Measurements from ENCODE around the gene SP6.

DNA sequence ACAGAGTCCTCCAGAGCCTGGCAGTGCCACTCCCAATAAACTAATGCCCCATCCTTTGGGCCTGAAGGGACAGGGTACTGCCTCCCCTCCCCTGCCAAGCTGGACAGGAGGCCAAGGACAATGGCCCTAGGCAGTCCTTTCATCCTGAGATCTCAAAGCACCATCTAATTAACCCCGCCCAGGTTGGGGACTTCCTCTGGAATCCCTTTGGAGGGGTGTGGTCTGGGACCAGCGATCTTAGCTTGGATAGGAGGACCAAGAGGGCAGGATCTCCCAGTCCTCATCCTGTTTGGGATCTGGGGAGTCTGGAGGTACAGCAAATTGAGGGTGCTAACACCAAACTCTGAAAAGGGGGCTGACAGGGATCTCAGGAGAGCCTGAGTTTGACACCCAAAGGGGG is 18.2 kb upstream of the SP6 start:
- TF ChIP-seq, protein P1, sequence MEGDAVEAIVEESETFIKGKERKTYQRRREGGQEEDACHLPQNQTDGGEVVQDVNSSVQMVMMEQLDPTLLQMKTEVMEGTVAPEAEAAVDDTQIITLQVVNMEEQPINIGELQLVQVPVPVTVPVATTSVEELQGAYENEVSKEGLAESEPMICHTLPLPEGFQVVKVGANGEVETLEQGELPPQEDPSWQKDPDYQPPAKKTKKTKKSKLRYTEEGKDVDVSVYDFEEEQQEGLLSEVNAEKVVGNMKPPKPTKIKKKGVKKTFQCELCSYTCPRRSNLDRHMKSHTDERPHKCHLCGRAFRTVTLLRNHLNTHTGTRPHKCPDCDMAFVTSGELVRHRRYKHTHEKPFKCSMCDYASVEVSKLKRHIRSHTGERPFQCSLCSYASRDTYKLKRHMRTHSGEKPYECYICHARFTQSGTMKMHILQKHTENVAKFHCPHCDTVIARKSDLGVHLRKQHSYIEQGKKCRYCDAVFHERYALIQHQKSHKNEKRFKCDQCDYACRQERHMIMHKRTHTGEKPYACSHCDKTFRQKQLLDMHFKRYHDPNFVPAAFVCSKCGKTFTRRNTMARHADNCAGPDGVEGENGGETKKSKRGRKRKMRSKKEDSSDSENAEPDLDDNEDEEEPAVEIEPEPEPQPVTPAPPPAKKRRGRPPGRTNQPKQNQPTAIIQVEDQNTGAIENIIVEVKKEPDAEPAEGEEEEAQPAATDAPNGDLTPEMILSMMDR (IDR thresholded peaks at IDR 0.05; ENCODE audit: insufficient read depth, low read length, poor library complexity, severe bottlenecking) = no peak
- no peak for TF ChIP-seq EZH2phosphoT487 (conservative IDR thresholded peaks at IDR 0.05; ENCODE audit: low read length)
